A549 (cell line): Measurements from ENCODE around the gene GOLGA6C.

Experiments used
- CHD4 ChIP-seq: fragments of 200-600 bp; sonication (generic); IDR thresholded peaks from 2 replicates; pipeline ENCODE4 v1.6.1; 2016; ENCODE audit warnings: antibody characterized with exemption, mild to moderate bottlenecking, borderline replicate concordance
- NPAS2 ChIP-seq: fragments of 250-450 bp; sonication (Bioruptor Pico); IDR thresholded peaks from 2 replicates; pipeline ENCODE4 v1.8.0; 2022; ENCODE audit warnings: mild to moderate bottlenecking, moderate library complexity, borderline replicate concordance
- POLR2A ChIP-seq: IDR thresholded peaks from 2 replicates; pipeline ENCODE4 v1.6.1; 2012; ENCODE audit warnings: mild to moderate bottlenecking, low read length
- SMC3 ChIP-seq: fragments of >200 bp; sonication (Bioruptor Twin); formaldehyde crosslinking; IDR thresholded peaks from 3 replicates; pipeline ENCODE4 v1.6.1; 2018; ENCODE audit warnings: inconsistent platforms
- TF ChIP-seq, protein P1 (sequence below): IDR thresholded peaks from 2 replicates; pipeline ENCODE4 v1.6.1; 2012
- TF ChIP-seq, protein P2 (sequence below): fragments of >200 bp; sonication (Bioruptor Twin); formaldehyde crosslinking; IDR thresholded peaks from 3 replicates; pipeline ENCODE4 v1.5.1; 2016

DNA sequence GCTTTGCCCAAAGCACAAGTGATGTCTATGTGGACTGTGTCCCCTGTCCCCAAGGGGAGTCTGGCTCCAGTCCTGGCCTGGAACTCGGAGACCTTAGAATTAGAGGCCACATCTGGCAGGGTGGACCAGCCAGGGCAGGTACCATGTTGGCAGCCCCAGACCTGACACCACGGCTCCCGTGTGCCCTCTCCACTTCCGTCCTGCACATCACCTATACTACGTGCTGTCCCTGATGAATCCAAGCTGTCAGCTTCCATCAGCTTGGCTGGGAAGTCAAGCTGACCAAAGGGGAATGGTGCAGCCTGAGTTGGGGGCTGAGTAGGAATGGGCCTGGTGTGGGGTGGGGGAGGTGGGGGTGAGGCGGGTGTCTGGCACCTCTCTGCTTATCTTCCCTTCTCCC is 41.1 kb upstream of the GOLGA6C start:
- TF ChIP-seq, protein P1, sequence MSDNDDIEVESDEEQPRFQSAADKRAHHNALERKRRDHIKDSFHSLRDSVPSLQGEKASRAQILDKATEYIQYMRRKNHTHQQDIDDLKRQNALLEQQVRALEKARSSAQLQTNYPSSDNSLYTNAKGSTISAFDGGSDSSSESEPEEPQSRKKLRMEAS = no peak
- TF ChIP-seq SMC3 (no peak), POLR2A (no peak), CHD4 (no peak), NPAS2 (CRISPR knock-in tag) (no peak)
- TF ChIP-seq, protein P2, sequence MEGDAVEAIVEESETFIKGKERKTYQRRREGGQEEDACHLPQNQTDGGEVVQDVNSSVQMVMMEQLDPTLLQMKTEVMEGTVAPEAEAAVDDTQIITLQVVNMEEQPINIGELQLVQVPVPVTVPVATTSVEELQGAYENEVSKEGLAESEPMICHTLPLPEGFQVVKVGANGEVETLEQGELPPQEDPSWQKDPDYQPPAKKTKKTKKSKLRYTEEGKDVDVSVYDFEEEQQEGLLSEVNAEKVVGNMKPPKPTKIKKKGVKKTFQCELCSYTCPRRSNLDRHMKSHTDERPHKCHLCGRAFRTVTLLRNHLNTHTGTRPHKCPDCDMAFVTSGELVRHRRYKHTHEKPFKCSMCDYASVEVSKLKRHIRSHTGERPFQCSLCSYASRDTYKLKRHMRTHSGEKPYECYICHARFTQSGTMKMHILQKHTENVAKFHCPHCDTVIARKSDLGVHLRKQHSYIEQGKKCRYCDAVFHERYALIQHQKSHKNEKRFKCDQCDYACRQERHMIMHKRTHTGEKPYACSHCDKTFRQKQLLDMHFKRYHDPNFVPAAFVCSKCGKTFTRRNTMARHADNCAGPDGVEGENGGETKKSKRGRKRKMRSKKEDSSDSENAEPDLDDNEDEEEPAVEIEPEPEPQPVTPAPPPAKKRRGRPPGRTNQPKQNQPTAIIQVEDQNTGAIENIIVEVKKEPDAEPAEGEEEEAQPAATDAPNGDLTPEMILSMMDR = no peak
